Measurements from ENCODE around the gene CIB4. TPM values are rescaled to one million over a fixed set of nuclear protein-coding genes. Genes with fewer than 3 reads are reported as not detected.

CIB4 gene
- polyA plus RNA-seq, 10 donors: not detected

GRCh38 chr2:26552641-26553374, 88.4 kb downstream of the CIB4 start:
- DNase-seq: no peak

- no peak for DNase-seq
Observed at GRCh38 chr2:26550276-26551015, 90.7 kb downstream of the CIB4 start.

- DNase-seq: no peak
Observed at GRCh38 chr2:26542676-26543505, 98.3 kb downstream of the CIB4 start.

GRCh38 chr2:26542194-26542455, 99.0 kb downstream of the CIB4 start:
- DNase-seq: no peak

GRCh38 chr2:26541401-26542193, 99.6 kb downstream of the CIB4 start:
- DNase-seq: no peak

- DNase-seq: no peak
Observed at GRCh38 chr2:26540961-26541360, 100.2 kb downstream of the CIB4 start.

- no peak for DNase-seq
Observed at GRCh38 chr2:26540306-26540705, 100.9 kb downstream of the CIB4 start.

GRCh38 chr2:26537826-26538475, 103.2 kb downstream of the CIB4 start:
- no peak for DNase-seq

- no peak for DNase-seq
Observed at GRCh38 chr2:26537069-26537825, 103.9 kb downstream of the CIB4 start.

GRCh38 chr2:26536371-26537068, 104.6 kb downstream of the CIB4 start:
- no peak for DNase-seq

- DNase-seq: no peak
Observed at GRCh38 chr2:26535663-26536275, 105.4 kb downstream of the CIB4 start.

- DNase-seq: no peak
Observed at GRCh38 chr2:26534865-26535662, 106.1 kb downstream of the CIB4 start.

- DNase-seq: no peak
Observed at GRCh38 chr2:26534098-26534864, 106.9 kb downstream of the CIB4 start.

GRCh38 chr2:26533661-26534060, 107.5 kb downstream of the CIB4 start:
- DNase-seq: no peak

GRCh38 chr2:26532301-26533250, 108.6 kb downstream of the CIB4 start:
- DNase-seq: no peak
